ENCODE measurements around the gene KCTD12. TPM values are rescaled to one million over a fixed set of nuclear protein-coding genes. Genes with fewer than 3 reads are reported as not detected.
"Not testable (repeated sequence)": the region's sequence is repeated elsewhere in the genome, so short reads cannot be mapped to it uniquely, and the experiment has no call there.

Gene KCTD12
- 124 TPM for total RNA-seq

DNA sequence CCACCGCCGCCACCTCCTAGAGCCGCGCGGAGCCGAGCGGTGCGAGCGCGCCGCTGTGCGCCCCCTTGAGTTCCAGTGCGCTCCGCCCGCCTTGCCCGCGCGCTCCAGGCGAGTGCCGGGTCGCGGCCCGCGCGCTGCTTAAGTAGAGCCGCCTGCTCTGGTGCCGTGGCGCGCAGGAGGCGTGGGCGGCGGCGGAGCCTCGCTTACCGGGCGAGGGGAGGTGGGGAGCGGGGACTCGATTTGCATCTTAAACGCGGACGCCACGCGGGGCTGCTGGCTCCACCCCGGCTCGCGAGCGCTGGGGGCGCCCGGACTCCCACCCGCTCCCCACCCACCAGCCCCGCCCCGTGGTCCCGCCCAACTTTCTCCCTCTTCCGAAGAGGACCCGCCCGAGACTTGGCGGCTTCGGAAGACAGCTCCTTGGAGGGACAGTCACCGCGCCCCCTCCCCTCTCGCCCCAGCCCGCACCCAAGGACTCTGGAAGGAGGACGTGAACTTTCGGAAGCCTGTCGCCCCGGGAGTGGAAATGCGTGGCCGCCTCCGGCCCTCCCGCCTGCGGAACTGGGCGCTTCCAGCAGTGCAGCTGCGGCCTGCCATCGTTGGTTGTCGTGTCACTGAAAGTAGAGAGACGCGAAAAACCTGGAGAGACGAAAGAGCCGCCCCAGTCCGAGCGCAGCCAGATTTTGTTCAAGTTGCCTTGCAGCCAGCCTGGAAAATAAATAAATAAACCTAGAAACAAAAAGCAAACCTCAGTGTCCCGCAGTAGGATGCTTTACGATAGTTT lies at the start of gene KCTD12:
TSS of gene KCTD12 (minus strand) at position 114 of the 784 bp plus-strand sequence. CDS start 257 bp downstream, outside the sequence.
- FAIRE-seq: no peak
- peak; percentile 60 to 69 for DNase-seq (ENCODE audit: low spot score in 2 of 2)

DNA sequence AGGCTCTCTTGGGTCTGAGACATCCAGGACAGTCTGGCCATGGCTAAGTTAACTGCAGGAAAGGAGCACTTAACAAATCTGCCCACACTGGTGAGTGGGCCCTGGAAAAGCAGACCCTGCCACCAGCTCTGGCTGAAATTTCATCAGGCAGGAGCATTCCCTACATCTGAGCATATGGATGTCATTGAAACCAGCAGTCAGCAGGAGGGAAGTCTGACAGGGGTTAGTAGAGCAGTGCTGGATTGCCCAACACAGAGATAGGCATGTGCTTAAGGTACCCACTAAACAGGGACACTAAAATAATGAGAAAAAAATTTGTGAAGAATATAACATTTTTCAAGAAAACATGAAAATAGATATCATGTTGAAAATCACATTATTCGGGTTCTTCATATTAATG lies 48.5 kb upstream of the KCTD12 start:
- DNase-seq (ENCODE audit: low spot score in 2 of 2) (no peak), FAIRE-seq (no peak)

DNA sequence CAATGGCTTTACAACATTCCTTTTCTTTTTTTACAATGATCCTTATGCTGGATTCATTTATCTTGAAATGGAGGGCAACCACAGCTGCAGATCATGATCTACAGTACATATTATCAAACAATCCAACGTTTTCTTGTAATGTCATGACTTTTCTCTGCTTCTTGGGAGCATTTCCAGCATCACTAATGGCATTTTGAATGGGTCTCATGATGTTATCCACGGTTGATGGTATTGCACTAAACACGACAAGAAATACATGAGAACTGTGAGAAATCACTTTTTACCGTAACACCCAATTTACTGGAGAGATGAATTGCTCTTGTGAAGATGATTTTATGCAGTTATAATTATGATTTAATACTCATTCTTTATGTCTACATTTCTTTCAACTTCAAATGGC lies 45.9 kb upstream of the KCTD12 start:
- DNase-seq (ENCODE audit: low spot score in 2 of 2) (no peak), FAIRE-seq (no peak)

DNA sequence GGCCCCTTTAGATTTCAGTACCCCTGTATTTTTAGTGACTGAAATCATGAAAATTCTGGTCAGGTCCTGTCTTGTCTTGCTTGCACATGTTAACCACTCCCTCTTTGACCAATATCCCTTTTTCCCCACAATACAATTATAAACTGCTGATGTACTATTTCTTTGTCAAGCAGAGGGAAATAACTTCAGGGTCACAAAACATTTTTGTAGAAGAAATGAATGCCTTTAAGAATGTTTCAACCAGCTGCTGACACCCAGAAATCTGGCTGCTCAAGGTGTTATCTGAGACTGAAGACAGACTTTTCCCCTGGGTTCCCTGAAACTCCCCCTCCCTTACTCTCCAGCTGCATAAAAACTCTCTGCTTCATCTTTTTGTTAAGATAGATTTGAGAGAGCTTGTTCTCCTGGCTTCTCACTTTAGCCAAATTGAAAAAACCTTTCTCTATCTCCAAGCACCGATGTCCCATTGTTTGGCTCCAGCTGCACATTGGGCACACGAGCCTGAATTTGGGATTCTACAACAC lies 43.7 kb upstream of the KCTD12 start:
- FAIRE-seq: no peak
- no peak for DNase-seq (ENCODE audit: low spot score in 2 of 2)

GRCh38 chr13:76929320-76929719 lies 43.1 kb upstream of the KCTD12 start:
- no peak for FAIRE-seq
- DNase-seq (ENCODE audit: low spot score in 2 of 2): no peak

DNA sequence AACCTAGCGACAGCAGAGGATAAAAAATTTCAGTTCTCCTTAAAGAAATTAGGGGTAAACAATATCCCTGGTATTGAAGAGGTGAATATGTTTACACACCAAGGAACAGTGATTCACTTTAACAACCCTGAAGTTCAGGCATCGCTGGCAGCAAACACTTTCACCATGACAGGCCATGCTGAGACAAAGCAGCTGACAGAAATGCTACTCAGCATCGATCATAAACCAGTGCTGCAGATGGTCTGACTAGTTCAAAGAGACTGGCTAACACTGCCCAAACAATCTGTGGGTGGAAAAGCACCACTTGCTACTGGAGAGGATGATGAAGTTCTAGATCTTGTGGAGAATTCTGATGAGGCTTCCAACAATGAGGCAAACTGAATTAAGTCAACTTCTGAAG lies 42.3 kb upstream of the KCTD12 start:
- DNase-seq (ENCODE audit: low spot score in 2 of 2): no peak
- FAIRE-seq: no peak

GRCh38 chr13:76927955-76928354 lies 41.8 kb upstream of the KCTD12 start:
- FAIRE-seq: no peak

GRCh38 chr13:76925115-76925514 lies 38.9 kb upstream of the KCTD12 start:
- DNase-seq (ENCODE audit: low spot score in 2 of 2) (no peak), FAIRE-seq (no peak)

More at GRCh38 chr13:76927955-76928354, 41.8 kb upstream of the KCTD12 start:
- DNase-seq (ENCODE audit: low spot score in 2 of 2): no peak

GRCh38 chr13:76921516-76921915 lies 35.3 kb upstream of the KCTD12 start:
- no peak for DNase-seq (ENCODE audit: low spot score in 2 of 2)
- no peak for FAIRE-seq

GRCh38 chr13:76917755-76918481 lies 31.7 kb upstream of the KCTD12 start:
- DNase-seq (ENCODE audit: low spot score in 2 of 2); FAIRE-seq: not testable (repeated sequence)

- DNase-seq (ENCODE audit: low spot score in 2 of 2) (no peak), FAIRE-seq (no peak)
These were observed 30.9 kb upstream of the KCTD12 start for GRCh38 chr13:76917095-76917494.

DNA sequence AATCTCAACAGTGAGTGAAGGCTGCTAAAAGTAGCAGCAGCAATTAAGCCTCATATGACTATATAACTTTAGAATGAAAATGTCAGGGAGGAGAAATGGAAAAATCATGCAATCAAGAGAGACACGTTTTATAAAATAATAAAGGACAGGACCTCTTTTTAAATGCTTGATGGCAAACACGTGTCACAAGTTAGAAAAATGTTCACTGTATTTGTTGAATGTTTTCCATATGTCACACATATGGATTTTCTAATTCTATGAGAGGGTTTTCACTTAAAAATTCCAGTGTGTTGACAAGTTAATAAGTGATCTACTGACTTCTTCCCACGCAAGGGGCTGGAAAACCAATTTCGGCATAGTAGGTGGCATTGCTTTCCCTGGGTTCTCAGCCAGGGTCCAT lies 27.7 kb upstream of the KCTD12 start:
- FAIRE-seq: no peak
- DNase-seq (ENCODE audit: low spot score in 2 of 2): no peak

- no peak for FAIRE-seq
- no peak for DNase-seq (ENCODE audit: low spot score in 2 of 2)
These were observed 26.3 kb upstream of the KCTD12 start for GRCh38 chr13:76912476-76912875.

DNA sequence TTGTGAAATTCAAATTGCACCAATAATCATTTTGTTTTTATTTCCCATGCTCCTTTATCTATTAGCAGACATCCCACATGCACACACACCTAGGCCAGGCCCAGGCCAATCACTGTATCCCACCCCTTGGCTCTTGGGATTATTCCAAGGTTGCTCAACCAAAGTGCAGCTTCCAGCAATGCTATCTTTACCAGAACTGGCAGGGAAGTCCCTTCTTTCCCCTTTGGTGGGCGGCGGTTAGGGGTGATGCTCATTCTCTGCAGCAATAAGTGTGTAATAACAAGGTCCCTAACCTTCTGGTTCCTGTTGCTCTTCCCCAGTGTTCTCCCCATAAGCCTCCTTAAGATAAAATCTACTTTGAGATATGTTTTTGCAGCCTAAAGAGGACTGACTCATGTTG lies 18.3 kb upstream of the KCTD12 start:
- FAIRE-seq (no peak), DNase-seq (ENCODE audit: low spot score in 2 of 2) (no peak)

DNA sequence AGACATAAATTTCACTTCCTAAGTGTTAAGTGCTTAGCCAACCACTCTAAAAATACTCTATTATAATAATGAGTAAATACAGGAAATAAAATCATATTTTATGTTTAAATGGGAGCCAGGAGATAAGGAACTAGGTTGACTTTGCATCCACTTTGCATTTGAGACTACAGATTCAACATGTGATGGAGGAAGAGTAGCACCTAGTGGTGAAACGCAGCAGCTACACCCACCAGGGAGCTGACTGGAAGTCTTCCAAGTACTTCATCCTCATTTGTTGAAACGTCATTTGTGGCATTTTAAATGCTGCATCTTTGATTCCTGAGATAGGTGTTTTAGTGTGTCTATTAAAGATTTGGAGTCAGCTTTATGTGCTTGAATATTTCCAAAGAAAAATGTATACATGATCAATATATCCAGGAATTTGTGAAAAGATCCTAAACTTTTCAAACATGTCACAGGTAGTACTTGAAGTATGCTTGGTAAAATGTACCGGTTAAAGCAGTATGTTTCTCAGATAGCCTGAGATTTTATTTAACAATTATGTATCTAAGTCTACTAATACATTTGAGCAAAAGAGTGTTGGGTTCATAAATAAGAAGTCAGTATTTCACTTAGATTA lies 17.4 kb upstream of the KCTD12 start:
- FAIRE-seq (peak; percentile 65), DNase-seq (ENCODE audit: low spot score in 2 of 2) (peak in 1 of 2 donors; percentile 50)

GRCh38 chr13:76899066-76899465 lies 12.9 kb upstream of the KCTD12 start:
- not testable (repeated sequence) for FAIRE-seq; DNase-seq (ENCODE audit: low spot score in 2 of 2)

DNA sequence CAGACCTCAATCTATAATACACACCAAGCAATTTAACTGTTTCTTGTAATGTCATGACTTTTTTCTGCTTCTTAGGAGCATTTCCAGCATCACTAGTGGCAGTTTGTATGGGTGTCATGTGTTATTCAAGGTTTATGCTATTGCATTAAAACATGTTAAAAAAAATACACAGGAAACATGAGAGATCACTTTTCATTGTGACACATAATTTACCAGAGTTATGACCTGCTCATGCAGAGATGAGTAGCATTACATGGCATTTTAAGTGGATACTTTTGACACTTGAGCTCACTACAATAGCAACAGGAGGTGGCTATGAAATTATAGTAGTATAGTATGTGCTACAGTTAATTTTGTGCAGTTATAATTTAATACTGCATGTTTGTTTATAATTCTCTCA lies 11.0 kb upstream of the KCTD12 start:
- not testable (repeated sequence) for DNase-seq (ENCODE audit: low spot score in 2 of 2); FAIRE-seq

- FAIRE-seq (no peak), DNase-seq (ENCODE audit: low spot score in 2 of 2) (no peak)
These were observed 8.4 kb upstream of the KCTD12 start for GRCh38 chr13:76894401-76895110.

DNA sequence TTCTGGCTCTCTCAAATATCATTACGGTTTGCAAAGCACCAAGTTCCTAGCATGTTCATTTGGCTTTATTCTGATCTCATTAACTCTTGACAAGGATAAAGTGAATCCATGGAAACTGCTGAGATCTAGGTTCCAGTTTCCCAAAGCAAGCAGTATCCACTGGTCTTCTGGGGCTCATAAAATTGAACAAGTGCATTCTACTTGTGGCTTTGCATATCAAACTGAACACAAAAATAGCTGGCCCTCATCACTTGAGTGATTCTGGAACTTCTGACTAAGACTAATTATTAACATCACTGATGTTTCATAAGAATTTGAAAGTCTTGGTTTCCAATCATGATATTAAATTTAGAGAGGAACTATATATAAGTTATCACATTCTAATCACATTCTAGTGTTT lies 6.3 kb upstream of the KCTD12 start:
- FAIRE-seq: no peak

DNA sequence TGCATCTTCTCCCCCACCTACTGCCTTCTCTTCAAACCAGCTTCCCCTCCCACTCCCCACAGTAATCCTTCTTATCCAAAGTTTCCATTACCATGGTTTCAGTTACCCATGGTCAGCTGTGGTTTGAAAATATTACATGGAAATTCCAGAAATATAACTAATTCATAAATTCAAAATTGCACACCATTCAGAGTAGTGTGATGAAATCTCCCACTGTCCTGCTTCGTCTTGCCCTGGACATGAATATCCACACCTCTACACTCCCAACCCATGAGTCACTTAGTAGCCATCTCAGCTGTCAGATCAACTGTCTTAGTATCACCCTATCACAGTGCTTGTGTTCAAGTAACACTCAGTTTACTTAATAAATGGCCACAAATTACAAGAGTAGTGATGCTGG lies 3.8 kb upstream of the KCTD12 start:
- DNase-seq (ENCODE audit: low spot score in 2 of 2): no peak

More for the DNA sequence above, 6.3 kb upstream of the KCTD12 start:
- DNase-seq (ENCODE audit: low spot score in 2 of 2): no peak

More for the DNA sequence above, 3.8 kb upstream of the KCTD12 start:
- FAIRE-seq: no peak

All from frontal cortex (tissue), 4 donors.